ENCODE results near the gene LAMC3. TPM values are rescaled to one million over a fixed set of nuclear protein-coding genes. Genes with fewer than 3 reads are reported as not detected.

LAMC3 gene
- polyA plus RNA-seq, 1 experiment = not detected

GRCh38 chr9:131062969-131063368, 54.0 kb downstream of the LAMC3 start:
- POLR2A ChIA-PET = no interaction called here

GRCh38 chr9:131065599-131065998, 56.6 kb downstream of the LAMC3 start:
- Histone ChIP-seq H3K4me3 (ENCODE audit: low read depth, low read length) (no peak overlapping the region), H3K9me3 (ENCODE audit: control insufficient read depth, insufficient read depth, low read length) (no peaks in the 10 kb centered on the region; the same call in 1 of the 2 replicates), H3K27ac (ENCODE audit: low read depth, low read length) (no peak overlapping the region), H3K27me3 (ENCODE audit: control insufficient read depth, insufficient read depth, low read length) (peaks cover 20% of the 10 kb centered on the region)
- DNase-seq (ENCODE audit: low read depth, low spot score) = no peak
- TF ChIP-seq CTCF (IDR thresholded peaks at IDR 0.05; ENCODE audit: low read depth, low read length) = no peak
- ChIA-PET CTCF (no interaction called here), POLR2A (no interaction called here)

More at GRCh38 chr9:131062969-131063368, 54.0 kb downstream of the LAMC3 start:
- CTCF ChIA-PET = no interaction called here
- no peaks in the 10 kb centered on the region; the same call in 1 of the 2 replicates for H3K9me3 ChIP-seq (ENCODE audit: control insufficient read depth, insufficient read depth, low read length)
- H3K27ac ChIP-seq (ENCODE audit: low read depth, low read length) = no peak overlapping the region
- no peak overlapping the region for H3K4me3 ChIP-seq (ENCODE audit: low read depth, low read length)
- TF ChIP-seq CTCF (IDR thresholded peaks at IDR 0.05; ENCODE audit: low read depth, low read length) = no peak
- peaks cover 10% of the 10 kb centered on the region for H3K27me3 ChIP-seq (ENCODE audit: control insufficient read depth, insufficient read depth, low read length)
- DNase-seq (ENCODE audit: low read depth, low spot score) = no peak

- no peak for DNase-seq (ENCODE audit: low read depth, low spot score)
- POLR2A ChIA-PET = no interaction called here
- CTCF ChIA-PET = interaction anchor here (0.9 kb wide), 1 partner anchor 11 kb away, joined by 3 read pairs; no protein-coding TSS in a partner anchor
Measured at GRCh38 chr9:131067625-131068024, 58.7 kb downstream of the LAMC3 start.

GRCh38 chr9:131068076-131068816, 59.3 kb downstream of the LAMC3 start:
- H3K4me3 ChIP-seq (ENCODE audit: low read depth, low read length) = no peak overlapping the region
- no peak overlapping the region for H3K27ac ChIP-seq (ENCODE audit: low read depth, low read length)
- CTCF ChIA-PET = interaction anchor here (0.9 kb wide), 1 partner anchor 11 kb away, joined by 3 read pairs; no protein-coding TSS in a partner anchor
- H3K9me3 ChIP-seq (ENCODE audit: control insufficient read depth, insufficient read depth, low read length) = no peaks in the 10 kb centered on the region; the same call in 1 of the 2 replicates
- POLR2A ChIA-PET = no interaction called here
- peaks cover 21% of the 10 kb centered on the region for H3K27me3 ChIP-seq (ENCODE audit: control insufficient read depth, insufficient read depth, low read length)
- TF ChIP-seq CTCF (IDR thresholded peaks at IDR 0.05; ENCODE audit: low read depth, low read length) = no peak
- DNase-seq (ENCODE audit: low read depth, low spot score) = no peak

More at GRCh38 chr9:131067625-131068024, 58.7 kb downstream of the LAMC3 start:
- no peak overlapping the region for H3K4me3 ChIP-seq (ENCODE audit: low read depth, low read length)
- no peaks in the 10 kb centered on the region; the same call in 1 of the 2 replicates for H3K9me3 ChIP-seq (ENCODE audit: control insufficient read depth, insufficient read depth, low read length)
- H3K27ac ChIP-seq (ENCODE audit: low read depth, low read length) = no peak overlapping the region
- peaks cover 23% of the 10 kb centered on the region for H3K27me3 ChIP-seq (ENCODE audit: control insufficient read depth, insufficient read depth, low read length)
- TF ChIP-seq CTCF (IDR thresholded peaks at IDR 0.05; ENCODE audit: low read depth, low read length) = no peak

- TF ChIP-seq CTCF (IDR thresholded peaks at IDR 0.05; ENCODE audit: low read depth, low read length) = no peak
- Histone ChIP-seq H3K27me3 (ENCODE audit: control insufficient read depth, insufficient read depth, low read length) (peaks cover 19% of the 10 kb centered on the region), H3K4me3 (ENCODE audit: low read depth, low read length) (no peak overlapping the region), H3K27ac (ENCODE audit: low read depth, low read length) (no peak overlapping the region), H3K9me3 (ENCODE audit: control insufficient read depth, insufficient read depth, low read length) (no peaks in the 10 kb centered on the region; the same call in 1 of the 2 replicates)
- POLR2A ChIA-PET = no interaction called here
- no peak for DNase-seq (ENCODE audit: low read depth, low spot score)
- CTCF ChIA-PET = no interaction called here
Measured at GRCh38 chr9:131069699-131070098, 60.7 kb downstream of the LAMC3 start.
